ENCODE results near the gene SELENOW. TPM values are rescaled to one million over a fixed set of nuclear protein-coding genes. Genes with fewer than 3 reads are reported as not detected.

SELENOW gene
- total RNA-seq, 1 experiment from 2014 or later, result 466 TPM

- CTCF ChIA-PET, result no interaction called here
- TF ChIP-seq, protein P1, sequence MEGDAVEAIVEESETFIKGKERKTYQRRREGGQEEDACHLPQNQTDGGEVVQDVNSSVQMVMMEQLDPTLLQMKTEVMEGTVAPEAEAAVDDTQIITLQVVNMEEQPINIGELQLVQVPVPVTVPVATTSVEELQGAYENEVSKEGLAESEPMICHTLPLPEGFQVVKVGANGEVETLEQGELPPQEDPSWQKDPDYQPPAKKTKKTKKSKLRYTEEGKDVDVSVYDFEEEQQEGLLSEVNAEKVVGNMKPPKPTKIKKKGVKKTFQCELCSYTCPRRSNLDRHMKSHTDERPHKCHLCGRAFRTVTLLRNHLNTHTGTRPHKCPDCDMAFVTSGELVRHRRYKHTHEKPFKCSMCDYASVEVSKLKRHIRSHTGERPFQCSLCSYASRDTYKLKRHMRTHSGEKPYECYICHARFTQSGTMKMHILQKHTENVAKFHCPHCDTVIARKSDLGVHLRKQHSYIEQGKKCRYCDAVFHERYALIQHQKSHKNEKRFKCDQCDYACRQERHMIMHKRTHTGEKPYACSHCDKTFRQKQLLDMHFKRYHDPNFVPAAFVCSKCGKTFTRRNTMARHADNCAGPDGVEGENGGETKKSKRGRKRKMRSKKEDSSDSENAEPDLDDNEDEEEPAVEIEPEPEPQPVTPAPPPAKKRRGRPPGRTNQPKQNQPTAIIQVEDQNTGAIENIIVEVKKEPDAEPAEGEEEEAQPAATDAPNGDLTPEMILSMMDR (IDR thresholded peaks at IDR 0.05; ENCODE audit: unreplicated experiment), result no peak
- no peaks in the 10 kb centered on the region for H3K27me3 Mint-ChIP-seq (ENCODE audit: unreplicated experiment)
- no peak for DNase-seq
- no peak overlapping the region for H3K27ac Mint-ChIP-seq (ENCODE audit: unreplicated experiment)
- no peak overlapping the region for H3K4me3 Mint-ChIP-seq (ENCODE audit: low read depth, unreplicated experiment)
- H3K9me3 Mint-ChIP-seq (ENCODE audit: low read depth, unreplicated experiment), result no peaks in the 10 kb centered on the region
- no TSS peak for BruUV-seq (replicated peaks)
- H3K36me3 Mint-ChIP-seq (ENCODE audit: insufficient read depth, unreplicated experiment), result peaks cover 75% of the 10 kb centered on the region
- intact Hi-C loops (cut with micrococcal nuclease; ENCODE audit: unreplicated experiment), result no loop called here
- peaks cover 10% of the 10 kb centered on the region for H3K4me1 Mint-ChIP-seq (ENCODE audit: low read depth, unreplicated experiment)
Measured at GRCh38 chr19:47758443-47758804, 20.1 kb upstream of the SELENOW start.

GRCh38 chr19:47760632-47760999, 17.9 kb upstream of the SELENOW start:
- H3K4me3 Mint-ChIP-seq (ENCODE audit: low read depth, unreplicated experiment), result no peak overlapping the region
- no peak overlapping the region for H3K27ac Mint-ChIP-seq (ENCODE audit: unreplicated experiment)
- BruUV-seq (replicated peaks), result no TSS peak
- TF ChIP-seq, protein P1 (IDR thresholded peaks at IDR 0.05; ENCODE audit: unreplicated experiment), result no peak
- no peak for DNase-seq
- intact Hi-C loops (cut with micrococcal nuclease; ENCODE audit: unreplicated experiment), result no loop called here
- H3K4me1 Mint-ChIP-seq (ENCODE audit: low read depth, unreplicated experiment), result peaks cover 10% of the 10 kb centered on the region
- H3K9me3 Mint-ChIP-seq (ENCODE audit: low read depth, unreplicated experiment), result no peaks in the 10 kb centered on the region
- CTCF ChIA-PET, result no interaction called here
- peaks cover 60% of the 10 kb centered on the region for H3K36me3 Mint-ChIP-seq (ENCODE audit: insufficient read depth, unreplicated experiment)
- no peaks in the 10 kb centered on the region for H3K27me3 Mint-ChIP-seq (ENCODE audit: unreplicated experiment)

- no peak overlapping the region for H3K4me3 Mint-ChIP-seq (ENCODE audit: low read depth, unreplicated experiment)
- BruUV-seq (replicated peaks), result no TSS peak
- no peak overlapping the region for H3K27ac Mint-ChIP-seq (ENCODE audit: unreplicated experiment)
- H3K4me1 Mint-ChIP-seq (ENCODE audit: low read depth, unreplicated experiment), result peaks cover 10% of the 10 kb centered on the region
- TF ChIP-seq, protein P1 (IDR thresholded peaks at IDR 0.05; ENCODE audit: unreplicated experiment), result no peak
- CTCF ChIA-PET, result no interaction called here
- intact Hi-C loops (cut with micrococcal nuclease; ENCODE audit: unreplicated experiment), result no loop called here
- H3K27me3 Mint-ChIP-seq (ENCODE audit: unreplicated experiment), result no peaks in the 10 kb centered on the region
- no peaks in the 10 kb centered on the region for H3K9me3 Mint-ChIP-seq (ENCODE audit: low read depth, unreplicated experiment)
- peaks cover 55% of the 10 kb centered on the region for H3K36me3 Mint-ChIP-seq (ENCODE audit: insufficient read depth, unreplicated experiment)
- DNase-seq, result no peak
Measured at GRCh38 chr19:47761566-47761965, 16.9 kb upstream of the SELENOW start.

DNA sequence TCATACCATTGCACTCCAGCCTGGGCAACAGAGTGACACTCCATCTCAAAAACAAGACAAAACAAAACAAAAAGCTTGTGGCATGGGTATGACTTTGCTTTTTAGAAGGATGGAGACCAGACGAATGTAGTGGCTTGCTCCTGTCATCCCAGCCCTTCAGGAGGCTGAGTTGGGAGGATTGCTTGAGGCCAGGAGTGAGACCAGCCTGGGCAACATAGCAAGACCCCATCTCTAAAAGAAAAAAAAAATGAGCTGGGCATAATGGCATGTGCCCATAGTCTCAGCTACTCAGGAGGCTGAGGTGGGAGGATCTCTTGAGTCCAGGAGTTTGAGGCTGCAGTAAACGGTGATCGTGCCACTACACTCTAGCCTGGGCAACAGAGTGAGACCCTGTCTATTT, 16.4 kb upstream of the SELENOW start:
- Mint-ChIP-seq H3K27me3 (ENCODE audit: unreplicated experiment) (no peaks in the 10 kb centered on the region), H3K4me3 (ENCODE audit: low read depth, unreplicated experiment) (no peak overlapping the region), H3K36me3 (ENCODE audit: insufficient read depth, unreplicated experiment) (peaks cover 49% of the 10 kb centered on the region), H3K4me1 (ENCODE audit: low read depth, unreplicated experiment) (peaks cover 5% of the 10 kb centered on the region), H3K27ac (ENCODE audit: unreplicated experiment) (no peak overlapping the region), H3K9me3 (ENCODE audit: low read depth, unreplicated experiment) (no peaks in the 10 kb centered on the region)
- no peak for DNase-seq
- TF ChIP-seq, protein P1 (IDR thresholded peaks at IDR 0.05; ENCODE audit: unreplicated experiment), result no peak
- CTCF ChIA-PET, result no interaction called here
- no TSS peak for BruUV-seq (replicated peaks)
- intact Hi-C loops (cut with micrococcal nuclease; ENCODE audit: unreplicated experiment), result no loop called here

Measured in Calu3 (cell line).